Measurements from ENCODE around the gene FCF1. TPM values are rescaled to one million over a fixed set of nuclear protein-coding genes. Genes with fewer than 3 reads are reported as not detected.

Gene FCF1
- total RNA-seq, result 30.6 and 44.7 TPM in 2 replicates

GRCh38 chr14:74712499-74713394, at the start of gene FCF1, which contains the start of gene AREL1:
TSS of gene FCF1 (plus strand) at chr14:74713144. CDS start at chr14:74713198, 54 bp downstream.
TSS of gene AREL1 (minus strand) at chr14:74713080. CDS start at chr14:74685615, 27,465 bp downstream.

GRCh38 chr14:74762917-74763802, 50.2 kb downstream of the FCF1 start, which contains the start of gene YLPM1:
TSS of gene YLPM1 (plus strand) at chr14:74763316. CDS start at chr14:74763490, 174 bp downstream.

Other genes starting within 250 kb of the FCF1 start
- gene NPC2, start 219.8 kb upstream of the FCF1 start, total RNA-seq, result 251 and 375 TPM in 2 replicates
- gene ISCA2, start 219.4 kb upstream of the FCF1 start, total RNA-seq, result 7.0 and 7.5 TPM in 2 replicates
- gene LTBP2, start 100.9 kb upstream of the FCF1 start, total RNA-seq, result 202 and 239 TPM in 2 replicates
- 21.6 and 28.0 TPM in 2 replicates for gene AREL1, start 64 bp upstream of the FCF1 start, total RNA-seq
- 23.8 and 33.7 TPM in 2 replicates for gene YLPM1, start 50.2 kb downstream of the FCF1 start, total RNA-seq
- gene PROX2, start 163.0 kb downstream of the FCF1 start, total RNA-seq, result not detected in 2 replicates
- 55.4 and 62.0 TPM in 2 replicates for gene DLST, start 168.8 kb downstream of the FCF1 start, total RNA-seq
- gene RPS6KL1, start 210.1 kb downstream of the FCF1 start, total RNA-seq, result 0.99 and 1.6 TPM in 2 replicates
- gene PGF, start 242.5 kb downstream of the FCF1 start, total RNA-seq, result 15.2 and 33.0 TPM in 2 replicates